Heart left ventricle (tissue), 16 donors: ENCODE measurements around the gene EEIG1. TPM values are rescaled to one million over a fixed set of nuclear protein-coding genes. Genes with fewer than 3 reads are reported as not detected.

Experiments
- ATAC-seq, 4 donors: fragments of 200-7000 bp; cut with Tn5 transposase; one replicate each; pipeline ENCODE4 v1.9.1; 2020 to 2022; ENCODE audit warnings: moderate library complexity in 4 of 4, mild to moderate bottlenecking in 3 of 4, moderate number of reproducible peaks in 1 of 4
- DNase-seq, 5 donors: peaks; one replicate each; pipeline ENCODE4 v3.0.0-alpha.2; 2020
- H3K27ac ChIP-seq, 12 donors: fragments of 200-600 bp; sonication (generic) in 4 of 12; one replicate each; pipeline versions ENCODE4 v1.5.0 to v1.8.0; 2016 to 2022; ENCODE audit warnings: mild to moderate bottlenecking in 2 of 12
- H3K27me3 ChIP-seq, 9 donors: fragments of 200-600 bp; sonication (generic) in 2 of 9; one replicate each; pipeline versions ENCODE4 v1.5.1 to v1.8.0; 2016 to 2022; ENCODE audit warnings: mild to moderate bottlenecking in 3 of 9
- H3K36me3 ChIP-seq, 9 donors: fragments of 200-600 bp; sonication (generic) in 2 of 9; one replicate each; pipeline versions ENCODE4 v1.5.0 to v1.8.0; 2018 to 2022; ENCODE audit warnings: mild to moderate bottlenecking in 2 of 9
- H3K4me1 ChIP-seq, 12 donors: fragments of 200-600 bp; sonication (generic) in 4 of 12; one replicate each; pipeline versions ENCODE4 v1.5.0 to v1.8.0; 2016 to 2022; ENCODE audit warnings: mild to moderate bottlenecking in 3 of 12
- H3K4me3 ChIP-seq, 12 donors: fragments of 200-600 bp; sonication (generic) in 4 of 12; one replicate each; pipeline versions ENCODE4 v1.5.0 to v1.8.0; 2017 to 2022; ENCODE audit warnings: mild to moderate bottlenecking in 9 of 12, moderate library complexity in 4 of 12
- H3K9me3 ChIP-seq, 12 donors: fragments of 200-600 bp; sonication (generic) in 4 of 12; one replicate each; pipeline versions ENCODE4 v1.5.0 to v1.8.0; 2016 to 2022; ENCODE audit warnings: mild to moderate bottlenecking in 1 of 12
- POLR2A ChIP-seq, 2 donors: fragments of 450-650 bp; IDR thresholded peaks; one replicate each; pipeline ENCODE4 v1.6.1; 2017; ENCODE audit warnings: antibody characterized with exemption in 2 of 2, mild to moderate bottlenecking in 2 of 2, moderate library complexity in 2 of 2
- WGBS, 4 donors: extraction: QIAGEN DNeasy Blood & Tissue Kit in 2 of 4; methylation state at CpG; one replicate each; pipeline versions ENCODE4 v1.1.5 to v1.1.7; 2013 to 2018; 5-methylcytosine and 5-hydroxymethylcytosine counted together
- intact Hi-C, 10 donors: fragments of 100-400 bp; cut with DNase I; formaldehyde crosslinking; loops; one replicate each; pipeline versions ENCODE4 v1.11.1 to v1.14.2; 2022
- polyA plus RNA-seq, 2 donors: library from polyadenylated mRNA; stranded (reverse); fragments of 200-250 nt; gene quantifications; one replicate each; pipeline ENCODE4 v1.2.3, GENCODE V29; 2013
- total RNA-seq, 9 donors: library from RNA; depleted of rRNA in 2 of 9; stranded (reverse); fragments of >200 nt in 2 of 9; fragmentation: NEBNext Ultra II Directional in 3 of 9; extraction: Animal tissue kit (Norgen Biotek cat#: 25700) in 3 of 9; gene quantifications; one replicate each; pipeline versions ENCODE4 v1.1.0 to v1.2.4, GENCODE V29; 2016 to 2023
- TF ChIP-seq, protein P1 (sequence below), 12 donors: fragments of 200-600 bp; sonication (generic) in 4 of 12; IDR thresholded peaks; one replicate each; pipeline versions ENCODE4 v1.5.0 to v1.8.0; 2018 to 2022; ENCODE audit warnings: antibody characterized with exemption in 12 of 12, mild to moderate bottlenecking in 5 of 12
- donor health status: ischemic (EF 13 %, LVEDD 7.1; RV severe dilation, severe dysfunction).
- donor health status: healthy with polysubstance abuse.
- donor health status: DM: no; HTN: yes; CAD: no.
- donor health status: DM: no; HTN: no; CAD: no.
- donor health status: ischemic (EF 25% LVEDD 6.9; RV normal size, moderate dysfunction).
- donor health status: ischemic (EF 25% LVEDD 5.7; RV mildly dilated, moderate dysfunction).
- donor health status: healthy.
- donor health status: DM: yes; HTN: yes; CAD: no.
- donor health status: ischemic (EF 35%, LVEDD 5.7; RV mildly dilated, moderate dysfunction).
- donor health status: nonischemic (EF 11% LVEDD 7.7; RV severe dilation, severe dysfunction).
- donor health status: DM: yes; HTN: yes; CAD: no.
- donor health status: PGD.
- donor health status: ischemic (EF 29% LVEDD 5.4; RV normal size, mild dysfunction).
- donor health status: nonischemic (EF 23%, LVEDD 6.1; RV moderate dilation, normal function).

The EEIG1 gene
- total and polyA plus RNA-seq, 11 donors = 5.4 to 45.2 (median 20.1) TPM

DNA sequence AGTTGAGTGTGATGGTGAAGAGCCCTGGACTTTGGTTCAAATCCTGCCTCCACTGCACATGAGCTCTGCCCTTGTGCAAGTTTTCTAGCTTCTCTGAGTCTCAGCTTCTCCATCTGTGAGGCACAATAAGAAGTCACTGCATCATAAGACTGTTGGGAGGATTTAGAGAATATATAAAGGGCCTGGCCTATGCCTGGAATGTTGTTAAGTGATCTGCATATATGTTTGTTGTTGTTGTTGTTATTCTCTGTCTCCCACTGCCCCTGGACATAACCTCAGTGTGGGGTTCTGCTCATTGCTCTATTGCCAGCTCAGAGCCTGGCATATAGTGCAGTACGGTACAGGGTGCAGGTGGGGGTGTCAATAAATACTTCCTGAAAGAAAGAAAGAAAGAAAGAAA is 40.3 kb upstream of the EEIG1 start:
- Histone ChIP-seq H3K27me3 (no peaks in the 10 kb centered on the region), H3K4me3 (no peak overlapping the region), H3K27ac (no peak overlapping the region), H3K4me1 (peaks cover 0 to 24% (median 0%) of the 10 kb centered on the region in 12 donors), H3K9me3 (no peaks in the 10 kb centered on the region), H3K36me3 (no peaks in the 10 kb centered on the region)
- intact Hi-C loops = no loop called here
- 36 to 98% (median 48%) methylated on average over 1 of the region's 1 CpG for WGBS, 4 donors
- no peak for ATAC-seq
- no peak for DNase-seq
- no peak for TF ChIP-seq POLR2A (IDR thresholded peaks at IDR 0.05)
- TF ChIP-seq, protein P1, sequence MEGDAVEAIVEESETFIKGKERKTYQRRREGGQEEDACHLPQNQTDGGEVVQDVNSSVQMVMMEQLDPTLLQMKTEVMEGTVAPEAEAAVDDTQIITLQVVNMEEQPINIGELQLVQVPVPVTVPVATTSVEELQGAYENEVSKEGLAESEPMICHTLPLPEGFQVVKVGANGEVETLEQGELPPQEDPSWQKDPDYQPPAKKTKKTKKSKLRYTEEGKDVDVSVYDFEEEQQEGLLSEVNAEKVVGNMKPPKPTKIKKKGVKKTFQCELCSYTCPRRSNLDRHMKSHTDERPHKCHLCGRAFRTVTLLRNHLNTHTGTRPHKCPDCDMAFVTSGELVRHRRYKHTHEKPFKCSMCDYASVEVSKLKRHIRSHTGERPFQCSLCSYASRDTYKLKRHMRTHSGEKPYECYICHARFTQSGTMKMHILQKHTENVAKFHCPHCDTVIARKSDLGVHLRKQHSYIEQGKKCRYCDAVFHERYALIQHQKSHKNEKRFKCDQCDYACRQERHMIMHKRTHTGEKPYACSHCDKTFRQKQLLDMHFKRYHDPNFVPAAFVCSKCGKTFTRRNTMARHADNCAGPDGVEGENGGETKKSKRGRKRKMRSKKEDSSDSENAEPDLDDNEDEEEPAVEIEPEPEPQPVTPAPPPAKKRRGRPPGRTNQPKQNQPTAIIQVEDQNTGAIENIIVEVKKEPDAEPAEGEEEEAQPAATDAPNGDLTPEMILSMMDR (IDR thresholded peaks at IDR 0.05) = no peak

DNA sequence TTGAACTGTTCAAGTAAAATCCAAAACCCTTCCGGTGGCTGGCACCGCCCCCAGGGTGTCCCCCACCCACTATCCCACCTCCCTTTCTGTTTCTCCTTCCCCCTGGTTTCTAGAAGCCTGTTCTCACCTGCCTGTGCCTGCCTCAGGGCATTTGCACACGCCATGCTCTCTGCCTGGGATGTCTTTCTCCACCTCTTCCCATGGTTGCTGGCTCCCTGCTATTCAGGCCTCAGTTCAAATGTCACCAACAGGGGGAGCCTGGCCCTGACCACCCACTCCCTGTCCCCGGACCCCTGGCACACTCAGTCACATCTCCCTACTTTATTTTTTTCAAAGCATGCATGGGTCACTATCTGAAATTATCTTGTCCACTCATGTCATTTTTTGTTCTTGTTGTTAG is 39.9 kb upstream of the EEIG1 start:
- Histone ChIP-seq H3K9me3 (no peaks in the 10 kb centered on the region), H3K27me3 (no peaks in the 10 kb centered on the region), H3K4me3 (no peak overlapping the region), H3K4me1 (peaks cover 0 to 24% (median 0%) of the 10 kb centered on the region in 12 donors), H3K36me3 (no peaks in the 10 kb centered on the region), H3K27ac (no peak overlapping the region)
- 90 to 94% (median 91%) methylated on average over 4 of the region's 4 CpGs for WGBS, 4 donors
- intact Hi-C loops = no loop called here
- TF ChIP-seq, protein P1 (IDR thresholded peaks at IDR 0.05) = peak in 3 of 12 donors; percentile 10 to 25 (median 22)
- TF ChIP-seq POLR2A (IDR thresholded peaks at IDR 0.05) = no peak
- no peak for ATAC-seq
- no peak for DNase-seq

DNA sequence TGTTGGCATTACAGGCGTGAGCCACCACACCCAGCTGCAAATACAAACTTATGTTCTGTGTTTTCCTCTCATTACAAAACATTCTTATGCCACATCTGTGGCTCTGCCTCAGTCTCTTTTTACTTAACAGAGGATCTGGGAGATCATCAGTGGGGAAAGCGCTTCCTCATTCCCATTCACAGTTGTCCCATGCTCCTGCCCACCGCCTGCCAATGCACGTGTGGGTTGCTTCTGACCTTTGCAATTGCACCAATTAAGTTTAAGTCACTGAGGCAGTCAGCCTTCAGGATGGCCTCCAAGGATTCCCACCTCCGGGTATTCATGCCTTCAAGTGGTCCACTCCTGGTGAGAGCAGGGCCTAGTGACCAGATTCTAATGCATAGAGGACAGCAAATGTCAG is 34.9 kb upstream of the EEIG1 start:
- no peaks in the 10 kb centered on the region for H3K9me3 ChIP-seq
- H3K36me3 ChIP-seq = no peaks in the 10 kb centered on the region
- DNase-seq (no peak), ATAC-seq (no peak)
- no peaks in the 10 kb centered on the region for H3K27me3 ChIP-seq
- TF ChIP-seq, protein P1 (IDR thresholded peaks at IDR 0.05) = no peak
- TF ChIP-seq POLR2A (IDR thresholded peaks at IDR 0.05) = no peak
- H3K27ac ChIP-seq = no peak overlapping the region
- WGBS, 4 donors = 88 to 94% (median 90%) methylated on average over 5 of the region's 5 CpGs
- H3K4me3 ChIP-seq = no peak overlapping the region
- peaks cover 0 to 13% (median 0%) of the 10 kb centered on the region in 12 donors for H3K4me1 ChIP-seq
- intact Hi-C loops = no loop called here

DNA sequence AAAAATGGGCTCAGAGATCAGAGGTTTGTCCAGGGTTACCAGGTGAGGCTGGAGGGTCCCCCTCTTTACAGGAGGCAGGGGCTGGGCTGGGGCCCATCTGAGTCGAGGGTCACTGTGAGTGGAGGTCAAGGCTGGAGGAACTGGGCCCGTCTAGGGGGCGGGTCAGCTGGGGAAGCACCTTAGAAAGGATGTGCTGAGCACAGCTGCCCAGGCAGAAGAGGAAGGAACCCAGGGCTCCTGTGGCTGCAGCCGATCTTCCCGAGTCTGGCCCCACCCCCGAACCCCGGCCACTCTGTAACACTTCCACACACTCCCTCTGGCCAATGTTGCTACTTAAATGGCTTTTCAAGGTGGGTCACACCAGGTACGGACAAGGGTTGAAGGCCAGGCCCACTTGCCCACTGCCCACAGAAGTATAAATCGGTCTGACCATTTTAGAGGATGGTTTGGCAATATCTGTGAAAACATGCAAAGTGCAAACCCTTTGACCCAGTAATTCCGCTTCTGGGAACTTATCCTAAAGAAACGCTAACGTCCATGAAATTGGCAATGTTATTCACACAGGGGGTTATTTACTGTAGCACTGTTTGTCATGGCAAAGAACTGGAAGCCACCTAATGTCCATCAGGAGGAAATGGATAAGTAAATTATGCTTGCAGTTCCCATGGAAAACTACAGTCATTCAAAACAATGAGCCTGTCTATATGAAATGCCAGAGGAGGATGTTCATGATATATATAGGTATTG is 30.5 kb upstream of the EEIG1 start:
- Histone ChIP-seq H3K27ac (no peak overlapping the region), H3K36me3 (no peaks in the 10 kb centered on the region), H3K9me3 (peaks cover 0 to 8% (median 1%) of the 10 kb centered on the region in 12 donors), H3K4me3 (no peak overlapping the region), H3K4me1 (peaks cover 0 to 34% (median 9%) of the 10 kb centered on the region in 12 donors), H3K27me3 (no peaks in the 10 kb centered on the region)
- no peak for TF ChIP-seq POLR2A (IDR thresholded peaks at IDR 0.05)
- TF ChIP-seq, protein P1 (IDR thresholded peaks at IDR 0.05) = no peak
- peak in 3 of 5 donors; percentile 26 to 51 (median 29) for DNase-seq
- 41 to 57% (median 52%) methylated on average over 12 of the region's 12 CpGs for WGBS, 4 donors
- ATAC-seq = peak in 3 of 4 donors; percentile 38 to 48 (median 42)
- intact Hi-C loops = no loop called here
